NB4 (cell line): ENCODE results near the gene CFAP58.

Experiments
- MAX ChIP-seq: IDR thresholded peaks from 2 replicates; pipeline ENCODE4 v1.6.1; 2011; ENCODE audit warnings: low read depth, low read length
- POLR2A ChIP-seq: IDR thresholded peaks from 2 replicates; pipeline ENCODE4 v1.6.1; 2011; ENCODE audit warnings: mild to moderate bottlenecking; ENCODE audit not compliant: insufficient read length; ENCODE audit errors: extremely low read depth
- TF ChIP-seq, protein P1 (sequence below): IDR thresholded peaks from one replicate; pipeline ENCODE4 v1.5.1; 2012; ENCODE audit warnings: low read depth, low read length

DNA sequence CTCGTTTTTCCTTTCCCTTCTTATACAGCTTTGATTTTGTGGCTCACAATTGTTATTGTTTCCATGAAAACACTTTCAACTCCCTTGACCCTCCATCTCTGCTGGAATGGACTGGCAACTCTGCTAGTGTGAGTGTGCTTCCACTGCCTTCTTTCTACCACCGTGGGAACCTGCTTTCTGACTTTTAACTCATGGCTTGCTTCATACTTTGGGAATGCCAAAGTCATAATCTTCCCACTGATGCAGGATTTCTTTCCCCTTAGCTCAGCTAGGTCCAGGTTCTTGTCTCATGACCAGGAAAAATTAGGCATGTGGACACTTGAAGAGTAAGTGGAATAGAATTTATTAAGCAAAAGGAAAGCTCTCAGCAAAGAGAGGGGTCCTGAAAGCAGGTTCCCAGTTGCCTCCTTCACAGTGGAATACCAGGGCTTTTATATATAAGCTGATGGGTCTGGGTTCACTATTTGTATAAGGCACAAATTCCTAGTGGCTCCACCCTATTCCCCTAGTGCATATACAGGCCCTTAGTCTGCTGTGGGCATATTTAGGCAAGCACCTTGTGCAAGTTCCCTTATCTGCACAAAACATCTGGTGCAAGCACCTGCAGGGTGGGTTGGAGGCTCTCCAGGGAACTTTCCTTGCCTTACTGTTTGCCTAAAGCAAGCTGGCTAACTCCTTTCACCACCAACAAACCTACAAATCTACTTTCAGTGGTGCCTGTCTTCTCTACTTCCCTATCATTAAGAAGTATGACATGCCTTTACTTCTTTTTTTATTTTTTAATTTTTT is 119.5 kb downstream of the CFAP58 start:
- TF ChIP-seq, protein P1, sequence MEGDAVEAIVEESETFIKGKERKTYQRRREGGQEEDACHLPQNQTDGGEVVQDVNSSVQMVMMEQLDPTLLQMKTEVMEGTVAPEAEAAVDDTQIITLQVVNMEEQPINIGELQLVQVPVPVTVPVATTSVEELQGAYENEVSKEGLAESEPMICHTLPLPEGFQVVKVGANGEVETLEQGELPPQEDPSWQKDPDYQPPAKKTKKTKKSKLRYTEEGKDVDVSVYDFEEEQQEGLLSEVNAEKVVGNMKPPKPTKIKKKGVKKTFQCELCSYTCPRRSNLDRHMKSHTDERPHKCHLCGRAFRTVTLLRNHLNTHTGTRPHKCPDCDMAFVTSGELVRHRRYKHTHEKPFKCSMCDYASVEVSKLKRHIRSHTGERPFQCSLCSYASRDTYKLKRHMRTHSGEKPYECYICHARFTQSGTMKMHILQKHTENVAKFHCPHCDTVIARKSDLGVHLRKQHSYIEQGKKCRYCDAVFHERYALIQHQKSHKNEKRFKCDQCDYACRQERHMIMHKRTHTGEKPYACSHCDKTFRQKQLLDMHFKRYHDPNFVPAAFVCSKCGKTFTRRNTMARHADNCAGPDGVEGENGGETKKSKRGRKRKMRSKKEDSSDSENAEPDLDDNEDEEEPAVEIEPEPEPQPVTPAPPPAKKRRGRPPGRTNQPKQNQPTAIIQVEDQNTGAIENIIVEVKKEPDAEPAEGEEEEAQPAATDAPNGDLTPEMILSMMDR = no peak
- TF ChIP-seq MAX = no peak
- no peak for TF ChIP-seq POLR2A
